NT2/D1 (cell line): ENCODE results near the gene C2orf72.

Experiments used
- SUZ12 ChIP-seq: IDR thresholded peaks from 2 replicates; pipeline ENCODE4 v1.6.1; 2011; ENCODE audit not compliant: insufficient read length, insufficient read depth; ENCODE audit errors: extremely low read depth
- YY1 ChIP-seq: IDR thresholded peaks from 2 replicates; pipeline ENCODE4 v1.6.1; 2011; ENCODE audit not compliant: insufficient read length, insufficient read depth
- ZNF274 ChIP-seq: IDR thresholded peaks from 2 replicates; pipeline ENCODE4 v1.6.1; 2011; ENCODE audit warnings: mild to moderate bottlenecking, low read depth, low read length

GRCh38 chr2:231058761-231059550, 21.6 kb downstream of the C2orf72 start:
- TF ChIP-seq ZNF274, result no peak
- TF ChIP-seq YY1, result no peak
- TF ChIP-seq SUZ12, result no peak
